ENCODE measurements around the gene XPO1. TPM values are rescaled to one million over a fixed set of nuclear protein-coding genes. Genes with fewer than 3 reads are reported as not detected.

The XPO1 gene
- total RNA-seq, 1 experiment from 2014 or later: 189 TPM

DNA sequence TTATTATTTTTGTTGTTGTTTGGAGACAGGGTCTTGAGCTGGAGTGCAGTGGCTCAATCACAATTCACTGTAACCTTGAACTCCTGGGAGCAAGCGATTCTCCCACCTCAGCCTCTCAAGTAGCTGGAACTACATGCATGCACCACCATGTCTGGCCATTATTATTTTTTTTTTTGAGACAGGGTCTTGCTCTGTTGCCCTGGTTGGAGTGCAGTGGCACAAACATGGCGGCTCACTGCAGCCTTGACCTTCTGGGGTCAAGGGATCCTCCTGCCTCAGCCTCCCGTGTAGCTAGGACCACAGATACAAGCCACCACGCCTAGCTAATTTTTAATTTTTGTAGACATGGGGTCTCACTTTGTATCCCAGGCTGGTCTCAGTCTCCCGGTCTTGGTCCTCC is 20.0 kb upstream of the XPO1 start:
- ChIA-PET CTCF (no interaction called here), POLR2A (no interaction called here)
- Histone ChIP-seq H3K4me3 (ENCODE audit: low read depth in 2 of 2, low read length in 2 of 2) (no peak overlapping the region), H3K4me1 (ENCODE audit: control insufficient read depth, insufficient read depth, low read length) (no peaks in the 10 kb centered on the region), H3K27ac (ENCODE audit: low read length) (no peak overlapping the region), H3K27me3 (ENCODE audit: control insufficient read depth, insufficient read depth, low read length) (no peaks in the 10 kb centered on the region; the same call in 1 of the 2 replicates), H3K9me3 (ENCODE audit: control insufficient read depth, insufficient read depth, low read depth, low read length) (no peaks in the 10 kb centered on the region), H3K36me3 (ENCODE audit: control insufficient read depth, insufficient read depth, low read length) (no peaks in the 10 kb centered on the region)
- no TSS peak for BruUV-seq (replicated peaks)
- no peak for ATAC-seq
- in situ Hi-C loops (cut with HindIII; ENCODE audit: low pct_unique_long_range_greater_than_20kb, low sequenced_read_pairs) (no loop called here), intact Hi-C loops (cut with micrococcal nuclease; ENCODE audit: unreplicated experiment) (no loop called here)
- TF ChIP-seq, protein P1, sequence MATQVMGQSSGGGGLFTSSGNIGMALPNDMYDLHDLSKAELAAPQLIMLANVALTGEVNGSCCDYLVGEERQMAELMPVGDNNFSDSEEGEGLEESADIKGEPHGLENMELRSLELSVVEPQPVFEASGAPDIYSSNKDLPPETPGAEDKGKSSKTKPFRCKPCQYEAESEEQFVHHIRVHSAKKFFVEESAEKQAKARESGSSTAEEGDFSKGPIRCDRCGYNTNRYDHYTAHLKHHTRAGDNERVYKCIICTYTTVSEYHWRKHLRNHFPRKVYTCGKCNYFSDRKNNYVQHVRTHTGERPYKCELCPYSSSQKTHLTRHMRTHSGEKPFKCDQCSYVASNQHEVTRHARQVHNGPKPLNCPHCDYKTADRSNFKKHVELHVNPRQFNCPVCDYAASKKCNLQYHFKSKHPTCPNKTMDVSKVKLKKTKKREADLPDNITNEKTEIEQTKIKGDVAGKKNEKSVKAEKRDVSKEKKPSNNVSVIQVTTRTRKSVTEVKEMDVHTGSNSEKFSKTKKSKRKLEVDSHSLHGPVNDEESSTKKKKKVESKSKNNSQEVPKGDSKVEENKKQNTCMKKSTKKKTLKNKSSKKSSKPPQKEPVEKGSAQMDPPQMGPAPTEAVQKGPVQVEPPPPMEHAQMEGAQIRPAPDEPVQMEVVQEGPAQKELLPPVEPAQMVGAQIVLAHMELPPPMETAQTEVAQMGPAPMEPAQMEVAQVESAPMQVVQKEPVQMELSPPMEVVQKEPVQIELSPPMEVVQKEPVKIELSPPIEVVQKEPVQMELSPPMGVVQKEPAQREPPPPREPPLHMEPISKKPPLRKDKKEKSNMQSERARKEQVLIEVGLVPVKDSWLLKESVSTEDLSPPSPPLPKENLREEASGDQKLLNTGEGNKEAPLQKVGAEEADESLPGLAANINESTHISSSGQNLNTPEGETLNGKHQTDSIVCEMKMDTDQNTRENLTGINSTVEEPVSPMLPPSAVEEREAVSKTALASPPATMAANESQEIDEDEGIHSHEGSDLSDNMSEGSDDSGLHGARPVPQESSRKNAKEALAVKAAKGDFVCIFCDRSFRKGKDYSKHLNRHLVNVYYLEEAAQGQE (IDR thresholded peaks at IDR 0.05; ENCODE audit: insufficient read depth in 1 of 2, low read depth in 2 of 2, low read length in 1 of 2): no peak
- TF ChIP-seq SIN3A (IDR thresholded peaks at IDR 0.05; ENCODE audit: borderline replicate concordance, insufficient read depth, low read depth, low read length) (no peak), TCF7L2 (IDR thresholded peaks at IDR 0.05; ENCODE audit: low read depth, low read length) (no peak), POLR2AphosphoS5 (IDR thresholded peaks at IDR 0.05; ENCODE audit: low read depth, low read length) (no peak)
- TF ChIP-seq, protein P2, sequence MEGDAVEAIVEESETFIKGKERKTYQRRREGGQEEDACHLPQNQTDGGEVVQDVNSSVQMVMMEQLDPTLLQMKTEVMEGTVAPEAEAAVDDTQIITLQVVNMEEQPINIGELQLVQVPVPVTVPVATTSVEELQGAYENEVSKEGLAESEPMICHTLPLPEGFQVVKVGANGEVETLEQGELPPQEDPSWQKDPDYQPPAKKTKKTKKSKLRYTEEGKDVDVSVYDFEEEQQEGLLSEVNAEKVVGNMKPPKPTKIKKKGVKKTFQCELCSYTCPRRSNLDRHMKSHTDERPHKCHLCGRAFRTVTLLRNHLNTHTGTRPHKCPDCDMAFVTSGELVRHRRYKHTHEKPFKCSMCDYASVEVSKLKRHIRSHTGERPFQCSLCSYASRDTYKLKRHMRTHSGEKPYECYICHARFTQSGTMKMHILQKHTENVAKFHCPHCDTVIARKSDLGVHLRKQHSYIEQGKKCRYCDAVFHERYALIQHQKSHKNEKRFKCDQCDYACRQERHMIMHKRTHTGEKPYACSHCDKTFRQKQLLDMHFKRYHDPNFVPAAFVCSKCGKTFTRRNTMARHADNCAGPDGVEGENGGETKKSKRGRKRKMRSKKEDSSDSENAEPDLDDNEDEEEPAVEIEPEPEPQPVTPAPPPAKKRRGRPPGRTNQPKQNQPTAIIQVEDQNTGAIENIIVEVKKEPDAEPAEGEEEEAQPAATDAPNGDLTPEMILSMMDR (IDR thresholded peaks at IDR 0.05): no peak
- no peak for DNase-seq (ENCODE audit: low read depth, low spot score)

DNA sequence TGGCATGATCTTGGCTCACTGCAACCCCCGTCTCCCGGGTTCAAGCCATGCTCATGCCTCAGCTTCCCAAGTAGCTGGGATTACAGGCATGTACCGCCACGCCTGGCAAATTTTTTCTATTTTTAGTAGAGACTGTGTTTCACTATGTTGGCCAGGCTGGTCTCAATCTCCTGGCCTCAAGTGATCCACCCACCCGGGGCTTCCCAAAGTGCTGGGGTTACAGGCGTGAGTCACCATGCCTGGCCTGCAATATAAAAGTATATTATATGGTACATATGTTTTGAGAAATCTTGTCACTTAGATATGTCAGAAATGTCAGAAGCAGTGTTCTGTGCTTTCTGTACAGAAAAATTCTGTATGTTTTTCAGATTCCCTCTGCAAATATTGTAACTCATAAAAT is 19.2 kb upstream of the XPO1 start:
- POLR2A ChIA-PET: no interaction called here

More for the DNA sequence above, 19.2 kb upstream of the XPO1 start:
- Histone ChIP-seq H3K27me3 (ENCODE audit: control insufficient read depth, insufficient read depth, low read length) (no peaks in the 10 kb centered on the region; the same call in 1 of the 2 replicates), H3K4me1 (ENCODE audit: control insufficient read depth, insufficient read depth, low read length) (no peaks in the 10 kb centered on the region), H3K4me3 (ENCODE audit: low read depth in 2 of 2, low read length in 2 of 2) (no peak overlapping the region), H3K36me3 (ENCODE audit: control insufficient read depth, insufficient read depth, low read length) (no peaks in the 10 kb centered on the region), H3K9me3 (ENCODE audit: control insufficient read depth, insufficient read depth, low read depth, low read length) (no peaks in the 10 kb centered on the region), H3K27ac (ENCODE audit: low read length) (no peak overlapping the region)
- no TSS peak for BruUV-seq (replicated peaks)
- DNase-seq (ENCODE audit: low read depth, low spot score) (no peak), ATAC-seq (no peak)
- CTCF ChIA-PET: no interaction called here
- in situ Hi-C loops (cut with HindIII; ENCODE audit: low pct_unique_long_range_greater_than_20kb, low sequenced_read_pairs) (no loop called here), intact Hi-C loops (cut with micrococcal nuclease; ENCODE audit: unreplicated experiment) (no loop called here)
- TF ChIP-seq, protein P2 (IDR thresholded peaks at IDR 0.05): no peak
- no peak for TF ChIP-seq POLR2AphosphoS5 (IDR thresholded peaks at IDR 0.05; ENCODE audit: low read depth, low read length)
- TF ChIP-seq, protein P1 (IDR thresholded peaks at IDR 0.05; ENCODE audit: insufficient read depth in 1 of 2, low read depth in 2 of 2, low read length in 1 of 2): no peak
- no peak for TF ChIP-seq SIN3A (IDR thresholded peaks at IDR 0.05; ENCODE audit: borderline replicate concordance, insufficient read depth, low read depth, low read length)
- TF ChIP-seq TCF7L2 (IDR thresholded peaks at IDR 0.05; ENCODE audit: low read depth, low read length): no peak
